Measurements from ENCODE around the gene CP.
"Not testable (repeated sequence)": the region's sequence is repeated elsewhere in the genome, so short reads cannot be mapped to it uniquely, and the experiment has no call there.

The CP gene

GRCh38 chr3:149227591-149228268, 6.1 kb upstream of the CP start:
- no peak for DNase-seq (ENCODE audit: low read depth in 1 of 2, low spot score in 1 of 2)

GRCh38 chr3:149226776-149227175, 5.1 kb upstream of the CP start:
- no peak for DNase-seq (ENCODE audit: low read depth in 1 of 2, low spot score in 1 of 2)

- no peak for DNase-seq (ENCODE audit: low read depth in 1 of 2, low spot score in 1 of 2)
Observed at GRCh38 chr3:149224736-149225594, 3.3 kb upstream of the CP start.

- DNase-seq (ENCODE audit: low read depth in 1 of 2, low spot score in 1 of 2) = no peak
Observed at GRCh38 chr3:149223461-149223820, 1.8 kb upstream of the CP start.

- DNase-seq (ENCODE audit: low read depth in 1 of 2, low spot score in 1 of 2) = not testable (repeated sequence)
Observed at GRCh38 chr3:149219380-149220121, 2.1 kb downstream of the CP start.

GRCh38 chr3:149217347-149217746, 4.3 kb downstream of the CP start:
- no peak for DNase-seq (ENCODE audit: low read depth in 1 of 2, low spot score in 1 of 2)

- no peak for DNase-seq (ENCODE audit: low read depth in 1 of 2, low spot score in 1 of 2)
Observed at GRCh38 chr3:149216193-149216869, 5.3 kb downstream of the CP start.

- no peak for DNase-seq (ENCODE audit: low read depth in 1 of 2, low spot score in 1 of 2)
Observed at GRCh38 chr3:149215515-149215914, 6.1 kb downstream of the CP start.

- no peak for DNase-seq (ENCODE audit: low read depth in 1 of 2, low spot score in 1 of 2)
Observed at GRCh38 chr3:149214702-149215101, 6.9 kb downstream of the CP start.

- DNase-seq (ENCODE audit: low read depth in 1 of 2, low spot score in 1 of 2) = no peak
Observed at GRCh38 chr3:149212386-149212785, 9.2 kb downstream of the CP start.

GRCh38 chr3:149209431-149209830, 12.2 kb downstream of the CP start:
- no peak for DNase-seq (ENCODE audit: low read depth in 1 of 2, low spot score in 1 of 2)

- no peak for DNase-seq (ENCODE audit: low read depth in 1 of 2, low spot score in 1 of 2)
Observed at GRCh38 chr3:149207475-149207874, 14.2 kb downstream of the CP start.

GRCh38 chr3:149204390-149204991, 17.1 kb downstream of the CP start:
- no peak for DNase-seq (ENCODE audit: low read depth in 1 of 2, low spot score in 1 of 2)

- DNase-seq (ENCODE audit: low read depth in 1 of 2, low spot score in 1 of 2) = no peak
Observed at GRCh38 chr3:149203758-149204157, 17.9 kb downstream of the CP start.

- DNase-seq (ENCODE audit: low read depth in 1 of 2, low spot score in 1 of 2) = no peak
Observed at GRCh38 chr3:149199474-149199873, 22.2 kb downstream of the CP start.

- no peak for DNase-seq (ENCODE audit: low read depth in 1 of 2, low spot score in 1 of 2)
Observed at GRCh38 chr3:149198611-149199010, 23.0 kb downstream of the CP start.

- no peak for DNase-seq (ENCODE audit: low read depth in 1 of 2, low spot score in 1 of 2)
Observed at GRCh38 chr3:149197669-149198068, 24.0 kb downstream of the CP start.

GRCh38 chr3:149196805-149197592, 24.6 kb downstream of the CP start:
- DNase-seq (ENCODE audit: low read depth in 1 of 2, low spot score in 1 of 2) = not testable (repeated sequence)

- DNase-seq (ENCODE audit: low read depth in 1 of 2, low spot score in 1 of 2) = no peak
Observed at GRCh38 chr3:149195221-149195620, 26.4 kb downstream of the CP start.

- DNase-seq (ENCODE audit: low read depth in 1 of 2, low spot score in 1 of 2) = no peak
Observed at GRCh38 chr3:149188494-149188893, 33.1 kb downstream of the CP start.

Measured in stimulated activated CD4-positive, alpha-beta T cell treated with anti-CD3 and anti-CD28 coated beads, Interleukin-15, amount 100 ng/mL, for 1 hour (primary cell).